Ovary (tissue), 9 donors: Measurements from ENCODE around the gene TAF1. TPM values are rescaled to one million over a fixed set of nuclear protein-coding genes. Genes with fewer than 3 reads are reported as not detected.
"Not testable (repeated sequence)": the region's sequence is repeated elsewhere in the genome, so short reads cannot be mapped to it uniquely, and the experiment has no call there.

Experiments
- DNase-seq, 5 donors: peaks; one replicate each; pipeline ENCODE4 v3.0.0-alpha.2; 2019 to 2020
- H3K27ac ChIP-seq, 2 donors: fragments of 200-600 bp; one replicate each; pipeline versions ENCODE4 v1.5.1 to v1.8.0; 2019 to 2022
- H3K27me3 ChIP-seq: fragments of 200-600 bp; one replicate; pipeline ENCODE4 v1.8.0; 2022
- H3K36me3 ChIP-seq: fragments of 200-600 bp; sonication (generic); one replicate; pipeline ENCODE4 v1.5.1; 2019
- H3K4me1 ChIP-seq: one replicate; pipeline ENCODE4 v1.8.1; 2013; ENCODE audit warnings: mild to moderate bottlenecking, moderate library complexity; ENCODE audit not compliant: insufficient read depth
- H3K4me3 ChIP-seq: fragments of 200-600 bp; sonication (generic); one replicate; pipeline ENCODE4 v1.5.1; 2017
- H3K9me3 ChIP-seq, 2 donors: fragments of 200-600 bp in 1 of 2; sonication (generic) in 1 of 2; one replicate each; pipeline versions ENCODE4 v1.5.1 to v1.8.1; 2013 to 2019; ENCODE audit warnings: mild to moderate bottlenecking in 1 of 2, moderate library complexity in 1 of 2
- CTCF ChIP-seq, 3 donors: fragments of 450-650 bp in 2 of 3; fragments of 200-600 bp in 1 of 3; IDR thresholded peaks; one replicate each; pipeline versions ENCODE4 v1.5.1 to v1.8.0; 2016 to 2022; ENCODE audit warnings: antibody characterized with exemption in 3 of 3, mild to moderate bottlenecking in 1 of 3
- EP300 ChIP-seq: sonication (generic); formaldehyde crosslinking; IDR thresholded peaks from one replicate; pipeline ENCODE4 v1.6.1; 2017; ENCODE audit warnings: antibody characterized with exemption
- POLR2A ChIP-seq: fragments of 450-650 bp; IDR thresholded peaks from one replicate; pipeline ENCODE4 v1.6.1; 2017; ENCODE audit warnings: antibody characterized with exemption, mild to moderate bottlenecking, moderate library complexity
- WGBS, 3 donors: extraction: QIAGEN DNeasy Blood & Tissue Kit in 1 of 3; methylation state at CpG; one replicate each; pipeline versions ENCODE4 v1.1.5 to v1.1.7; 2013 to 2017; 5-methylcytosine and 5-hydroxymethylcytosine counted together
- intact Hi-C, 4 donors: fragments of 100-400 bp; cut with DNase I; formaldehyde crosslinking; loops; one replicate each; pipeline versions ENCODE4 v1.11.0 to v1.15.1; 2022 to 2023
- polyA plus RNA-seq, 2 donors: library from polyadenylated mRNA; stranded (reverse); fragments of 200-250 nt in 1 of 2; fragments of 350-450 nt in 1 of 2; fragmentation: Illumina TruSeq in 1 of 2; extraction: RNeasy Lipid Tissue Mini Kit (QIAGEN cat#74804) in 1 of 2; gene quantifications; one replicate each; pipeline ENCODE4 v1.2.3, GENCODE V29; 2013 to 2014
- total RNA-seq, 7 donors: library from RNA; depleted of rRNA in 2 of 7; stranded (reverse); fragments of >200 nt in 2 of 7; fragmentation: NEBNext Ultra II Directional in 3 of 7; extraction: Animal tissue kit (Norgen Biotek cat#: 25700) in 3 of 7; gene quantifications; one replicate each; pipeline versions ENCODE4 v1.1.0 to v1.2.4, GENCODE V29; 2016 to 2023
- donor health status: DM: no; HTN: no; CAD: no; lungs with moderate emphysema.
- donor health status: DM: no; HTN: no; CAD: no.
- donor health status: Bipolar disorder and iron deficiency.
- donor health status: DM: yes; HTN: yes; CAD: no.
- donor health status: DM: no; HTN: no; CAD: no.
- donor health status: DM: yes; HTN: yes; CAD: no.

TAF1 gene
- total and polyA plus RNA-seq, 9 donors = 20.0 to 52.0 (median 41.7) TPM

DNA sequence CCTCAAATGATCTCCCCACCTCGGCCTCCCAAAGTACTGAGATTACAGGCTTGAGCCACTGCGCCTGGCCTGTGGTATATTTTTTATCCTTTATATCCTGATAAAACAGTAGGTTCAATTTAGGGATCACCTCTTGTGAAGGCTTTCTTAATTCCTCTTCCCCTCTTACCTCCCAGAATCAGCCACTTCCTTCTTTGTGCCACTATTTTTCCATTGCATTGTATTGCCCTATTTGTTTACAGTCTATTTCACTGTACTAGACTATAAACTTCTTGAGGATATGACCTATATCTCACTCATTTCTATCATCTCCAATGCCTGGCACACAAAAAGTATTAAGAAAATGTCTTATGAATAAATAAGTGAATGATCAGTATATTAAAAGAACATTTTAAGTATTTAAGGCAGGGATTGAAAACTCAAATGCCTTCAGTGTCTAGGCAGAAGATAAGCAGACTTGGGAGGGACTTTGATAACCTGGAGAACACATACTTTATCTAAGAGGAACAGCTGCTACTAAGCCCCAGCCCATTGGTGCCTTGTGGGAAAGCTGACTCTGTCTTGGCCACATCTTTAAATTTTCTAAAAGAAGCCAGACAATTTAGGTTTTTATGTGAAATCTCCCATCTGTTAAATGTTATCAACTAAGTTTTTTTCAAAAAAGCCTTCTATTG lies 84.4 kb downstream of the TAF1 start:
- Histone ChIP-seq H3K27ac (no peak overlapping the region), H3K4me1 (no peaks in the 10 kb centered on the region), H3K4me3 (no peak overlapping the region), H3K9me3 (no peaks in the 10 kb centered on the region), H3K27me3 (no peaks in the 10 kb centered on the region), H3K36me3 (no peaks in the 10 kb centered on the region)
- 77 to 86% (median 85%) methylated on average over 2 of the region's 2 CpGs for WGBS, 3 donors
- no peak for TF ChIP-seq CTCF (IDR thresholded peaks at IDR 0.05)
- TF ChIP-seq POLR2A = no peak
- TF ChIP-seq EP300 = no peak
- no peak for DNase-seq
- intact Hi-C loops = no loop called here

DNA sequence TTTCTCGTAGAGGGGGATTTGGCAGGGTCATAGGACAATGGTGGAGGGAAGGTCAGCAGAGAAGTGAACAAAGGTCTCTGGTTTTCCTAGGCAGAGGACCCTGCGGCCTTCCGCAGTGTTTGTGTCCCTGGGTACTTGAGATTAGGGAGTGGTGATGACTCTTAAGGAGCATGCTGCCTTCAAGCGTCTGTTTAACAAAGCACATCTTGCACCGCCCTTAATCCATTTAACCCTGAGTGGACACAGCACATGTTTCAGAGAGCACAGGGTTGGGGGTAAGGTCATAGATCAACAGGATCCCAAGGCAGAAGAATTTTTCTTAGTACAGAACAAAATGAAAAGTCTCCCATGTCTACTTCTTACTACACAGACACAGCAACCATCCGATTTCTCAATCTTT lies 85.4 kb downstream of the TAF1 start:
- H3K36me3 ChIP-seq, intact Hi-C loops, H3K9me3 ChIP-seq, DNase-seq, H3K27me3 ChIP-seq, H3K4me3 ChIP-seq, H3K4me1 ChIP-seq, H3K27ac ChIP-seq: not testable (repeated sequence)
- WGBS, 3 donors = 74 to 87% (median 85%) methylated on average over 4 to 6 of the region's 6 CpGs

DNA sequence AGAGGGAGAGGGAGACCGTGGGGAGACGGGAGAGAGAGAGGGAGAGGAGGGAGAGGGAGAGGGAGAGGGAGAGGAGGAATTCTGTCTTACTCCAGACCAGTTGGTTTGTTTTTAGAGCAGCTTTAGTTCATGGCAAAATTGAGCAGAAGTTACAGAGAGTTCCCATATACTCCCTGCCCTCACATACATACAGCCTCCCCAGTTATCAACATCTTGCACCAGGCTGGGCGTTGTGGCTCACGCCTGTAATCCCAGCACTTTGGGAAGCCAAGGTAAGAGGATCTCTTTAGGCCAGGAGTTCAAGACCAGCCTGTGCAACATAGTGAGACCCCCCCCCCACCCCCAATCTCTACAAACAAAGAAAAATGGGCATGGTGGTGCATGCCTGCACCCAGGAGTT lies 86.9 kb downstream of the TAF1 start:
- no peak overlapping the region for H3K4me3 ChIP-seq
- no peak for TF ChIP-seq CTCF (IDR thresholded peaks at IDR 0.05)
- TF ChIP-seq EP300 = no peak
- no peak for TF ChIP-seq POLR2A
- H3K36me3 ChIP-seq = no peaks in the 10 kb centered on the region
- intact Hi-C loops = no loop called here
- no peak overlapping the region for H3K27ac ChIP-seq
- no peaks in the 10 kb centered on the region for H3K4me1 ChIP-seq
- WGBS, 3 donors = 80 to 90% (median 89%) methylated on average over 4 of the region's 4 CpGs
- H3K27me3 ChIP-seq = no peaks in the 10 kb centered on the region
- no peaks in the 10 kb centered on the region for H3K9me3 ChIP-seq
- no peak for DNase-seq

GRCh38 chrX:71454222-71454621 lies 88.1 kb downstream of the TAF1 start:
- Histone ChIP-seq H3K36me3 (no peaks in the 10 kb centered on the region), H3K27ac (no peak overlapping the region)
- 41 to 57% (median 49%) methylated on average over 3 of the region's 3 CpGs for WGBS, 3 donors

More at GRCh38 chrX:71454222-71454621, 88.1 kb downstream of the TAF1 start:
- Histone ChIP-seq H3K9me3 (no peaks in the 10 kb centered on the region), H3K4me3 (no peak overlapping the region), H3K4me1 (no peaks in the 10 kb centered on the region), H3K27me3 (no peaks in the 10 kb centered on the region)
- DNase-seq = no peak
- TF ChIP-seq CTCF (IDR thresholded peaks at IDR 0.05) = no peak
- intact Hi-C loops = no loop called here
